Liver (tissue), 3 donors: ENCODE data around the gene SLC38A7.

Source experiments
- EGR1 ChIP-seq, 2 donors: IDR thresholded peaks; 2 replicates each; pipeline ENCODE4 v1.6.1; 2016 to 2018; ENCODE audit warnings: antibody characterized with exemption in 2 of 2, low read depth in 2 of 2
- GABPA ChIP-seq, 2 donors: IDR thresholded peaks in 1 of 2; conservative IDR thresholded peaks in 1 of 2; 2 replicates each; pipeline ENCODE4 v1.6.1; 2016; ENCODE audit warnings: antibody characterized with exemption in 2 of 2, mild to moderate bottlenecking in 1 of 2, moderate library complexity in 1 of 2
- HNF4G ChIP-seq: IDR thresholded peaks from 2 replicates; pipeline ENCODE4 v1.6.1; 2016; ENCODE audit warnings: antibody characterized with exemption
- RAD21 ChIP-seq, 2 donors: IDR thresholded peaks; 2 replicates each; pipeline ENCODE4 v1.6.1; 2016; ENCODE audit warnings: antibody characterized with exemption in 2 of 2, mild to moderate bottlenecking in 2 of 2
- SP1 ChIP-seq: IDR thresholded peaks from 2 replicates; pipeline ENCODE4 v1.6.1; 2018; ENCODE audit warnings: antibody characterized with exemption, mild to moderate bottlenecking
- TAF1 ChIP-seq: conservative IDR thresholded peaks from 2 replicates; pipeline ENCODE4 v1.6.1; 2016; ENCODE audit warnings: antibody characterized with exemption, mild to moderate bottlenecking
- YY1 ChIP-seq: IDR thresholded peaks from 2 replicates; pipeline ENCODE4 v1.6.1; 2016; ENCODE audit warnings: antibody characterized with exemption, mild to moderate bottlenecking
- TF ChIP-seq, protein P1 (sequence below): fragments of 150-350 bp; IDR thresholded peaks from 2 replicates; pipeline ENCODE4 v1.5.1; 2017; ENCODE audit warnings: improper control_type of control experiment, low read depth, low read length; ENCODE audit not compliant: missing input control
- TF ChIP-seq, protein P2 (sequence below): IDR thresholded peaks from 2 replicates; pipeline ENCODE4 v1.6.1; 2016; ENCODE audit warnings: antibody characterized with exemption, mild to moderate bottlenecking
- TF ChIP-seq, protein P3 (sequence below): IDR thresholded peaks from 2 replicates; pipeline ENCODE4 v1.6.1; 2016; ENCODE audit warnings: antibody characterized with exemption
- donor health status: healthy.
- donor health status: healthy.

DNA sequence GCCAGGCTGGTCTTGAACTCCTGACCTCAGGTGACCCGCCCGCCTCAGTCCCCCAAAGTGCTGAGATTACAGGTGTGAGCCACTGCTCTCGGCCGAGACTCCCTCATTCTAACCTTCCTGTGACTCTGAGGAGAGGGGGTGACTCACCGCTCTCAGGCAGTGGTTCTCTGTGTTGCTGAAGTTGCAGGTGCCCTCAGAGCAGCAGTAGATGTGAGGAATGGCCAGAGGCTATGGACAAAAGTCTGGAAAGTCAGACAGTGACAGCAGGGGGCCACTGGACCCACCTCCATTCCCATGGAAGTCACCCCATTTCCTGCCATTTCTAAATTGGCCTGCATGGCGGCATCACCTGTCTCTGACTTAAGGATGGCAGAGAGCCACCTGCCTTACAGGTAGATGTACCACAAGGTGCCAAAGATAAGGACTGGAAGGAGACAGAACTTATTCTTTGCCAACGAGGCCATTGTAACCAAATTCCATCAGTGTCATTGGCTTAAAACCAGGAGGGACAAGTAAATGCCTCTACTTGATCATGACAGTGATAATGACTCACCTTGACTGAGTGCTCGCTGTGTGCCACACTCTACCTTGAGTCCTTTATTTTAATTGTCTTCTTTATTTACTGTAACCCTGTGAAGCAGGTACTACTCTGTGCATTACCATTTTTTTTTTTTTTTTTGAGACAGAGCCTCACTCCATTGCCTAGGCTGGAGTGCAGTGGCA lies 39.6 kb downstream of the SLC38A7 start:
- TF ChIP-seq, protein P1, sequence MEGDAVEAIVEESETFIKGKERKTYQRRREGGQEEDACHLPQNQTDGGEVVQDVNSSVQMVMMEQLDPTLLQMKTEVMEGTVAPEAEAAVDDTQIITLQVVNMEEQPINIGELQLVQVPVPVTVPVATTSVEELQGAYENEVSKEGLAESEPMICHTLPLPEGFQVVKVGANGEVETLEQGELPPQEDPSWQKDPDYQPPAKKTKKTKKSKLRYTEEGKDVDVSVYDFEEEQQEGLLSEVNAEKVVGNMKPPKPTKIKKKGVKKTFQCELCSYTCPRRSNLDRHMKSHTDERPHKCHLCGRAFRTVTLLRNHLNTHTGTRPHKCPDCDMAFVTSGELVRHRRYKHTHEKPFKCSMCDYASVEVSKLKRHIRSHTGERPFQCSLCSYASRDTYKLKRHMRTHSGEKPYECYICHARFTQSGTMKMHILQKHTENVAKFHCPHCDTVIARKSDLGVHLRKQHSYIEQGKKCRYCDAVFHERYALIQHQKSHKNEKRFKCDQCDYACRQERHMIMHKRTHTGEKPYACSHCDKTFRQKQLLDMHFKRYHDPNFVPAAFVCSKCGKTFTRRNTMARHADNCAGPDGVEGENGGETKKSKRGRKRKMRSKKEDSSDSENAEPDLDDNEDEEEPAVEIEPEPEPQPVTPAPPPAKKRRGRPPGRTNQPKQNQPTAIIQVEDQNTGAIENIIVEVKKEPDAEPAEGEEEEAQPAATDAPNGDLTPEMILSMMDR = no peak
- TF ChIP-seq, protein P2, sequence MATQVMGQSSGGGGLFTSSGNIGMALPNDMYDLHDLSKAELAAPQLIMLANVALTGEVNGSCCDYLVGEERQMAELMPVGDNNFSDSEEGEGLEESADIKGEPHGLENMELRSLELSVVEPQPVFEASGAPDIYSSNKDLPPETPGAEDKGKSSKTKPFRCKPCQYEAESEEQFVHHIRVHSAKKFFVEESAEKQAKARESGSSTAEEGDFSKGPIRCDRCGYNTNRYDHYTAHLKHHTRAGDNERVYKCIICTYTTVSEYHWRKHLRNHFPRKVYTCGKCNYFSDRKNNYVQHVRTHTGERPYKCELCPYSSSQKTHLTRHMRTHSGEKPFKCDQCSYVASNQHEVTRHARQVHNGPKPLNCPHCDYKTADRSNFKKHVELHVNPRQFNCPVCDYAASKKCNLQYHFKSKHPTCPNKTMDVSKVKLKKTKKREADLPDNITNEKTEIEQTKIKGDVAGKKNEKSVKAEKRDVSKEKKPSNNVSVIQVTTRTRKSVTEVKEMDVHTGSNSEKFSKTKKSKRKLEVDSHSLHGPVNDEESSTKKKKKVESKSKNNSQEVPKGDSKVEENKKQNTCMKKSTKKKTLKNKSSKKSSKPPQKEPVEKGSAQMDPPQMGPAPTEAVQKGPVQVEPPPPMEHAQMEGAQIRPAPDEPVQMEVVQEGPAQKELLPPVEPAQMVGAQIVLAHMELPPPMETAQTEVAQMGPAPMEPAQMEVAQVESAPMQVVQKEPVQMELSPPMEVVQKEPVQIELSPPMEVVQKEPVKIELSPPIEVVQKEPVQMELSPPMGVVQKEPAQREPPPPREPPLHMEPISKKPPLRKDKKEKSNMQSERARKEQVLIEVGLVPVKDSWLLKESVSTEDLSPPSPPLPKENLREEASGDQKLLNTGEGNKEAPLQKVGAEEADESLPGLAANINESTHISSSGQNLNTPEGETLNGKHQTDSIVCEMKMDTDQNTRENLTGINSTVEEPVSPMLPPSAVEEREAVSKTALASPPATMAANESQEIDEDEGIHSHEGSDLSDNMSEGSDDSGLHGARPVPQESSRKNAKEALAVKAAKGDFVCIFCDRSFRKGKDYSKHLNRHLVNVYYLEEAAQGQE = no peak
- TF ChIP-seq, protein P3, sequence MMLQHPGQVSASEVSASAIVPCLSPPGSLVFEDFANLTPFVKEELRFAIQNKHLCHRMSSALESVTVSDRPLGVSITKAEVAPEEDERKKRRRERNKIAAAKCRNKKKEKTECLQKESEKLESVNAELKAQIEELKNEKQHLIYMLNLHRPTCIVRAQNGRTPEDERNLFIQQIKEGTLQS = no peak
- no peak for TF ChIP-seq SP1
- TF ChIP-seq EGR1 (IDR thresholded peaks at IDR 0.05; ENCODE audit: low read depth in 2 of 2) = no peak
- TF ChIP-seq RAD21 (IDR thresholded peaks at IDR 0.05) = no peak
- no peak for TF ChIP-seq TAF1
- no peak for TF ChIP-seq HNF4G
- no peak for TF ChIP-seq GABPA (IDR thresholded peaks at IDR 0.05 in 1 of 2, conservative IDR thresholded peaks at IDR 0.05 in 1 of 2)
- TF ChIP-seq YY1 = no peak
